GM18508 (cell line): Measurements from ENCODE around the gene IQGAP2.

Source experiments
- ATAC-seq: cut with Tn5 transposase; IDR thresholded peaks from one replicate; pipeline ENCODE4 v1.9.1; 2021; ENCODE audit warnings: moderate number of reproducible peaks; ENCODE audit not compliant: insufficient read depth, unreplicated experiment

Gene IQGAP2

DNA sequence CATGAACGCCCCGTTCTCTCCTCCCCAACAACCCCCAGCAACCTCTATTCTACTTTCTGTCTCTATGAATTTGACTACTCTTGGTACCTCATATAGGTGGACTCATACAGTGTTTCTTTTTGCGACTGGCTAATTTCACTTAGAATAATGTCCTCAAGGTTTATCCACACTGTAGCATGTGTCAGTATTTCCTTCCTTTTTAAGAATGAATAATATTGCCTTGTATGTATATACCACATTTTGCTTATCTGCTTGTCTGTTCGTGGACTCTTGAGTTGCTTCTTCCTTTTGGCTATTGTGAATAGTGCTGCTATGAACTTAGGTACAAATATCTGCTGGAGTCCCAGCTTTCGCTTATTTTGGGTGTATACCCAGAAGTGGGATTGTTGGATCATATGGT is 42.7 kb downstream of the IQGAP2 start:
- no peak for ATAC-seq

DNA sequence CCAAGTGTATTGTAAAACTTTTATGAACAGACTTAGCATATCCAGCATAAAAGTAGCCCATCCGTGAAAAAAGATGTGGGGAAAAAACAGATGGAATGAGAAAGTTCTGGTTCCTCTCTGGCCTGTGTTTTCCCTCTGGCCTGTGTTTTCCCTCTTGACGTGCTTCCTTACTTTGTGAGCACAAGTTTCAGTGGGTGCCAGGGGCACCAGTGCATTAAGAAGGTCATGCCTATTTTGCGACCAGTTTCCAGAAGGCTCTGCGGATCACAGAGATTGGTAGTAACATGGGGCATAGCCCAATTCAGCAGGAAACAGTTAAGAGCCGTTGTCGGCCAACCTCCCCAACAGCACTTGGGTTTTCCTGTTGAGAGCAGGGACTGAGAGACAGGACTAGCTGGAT is 43.7 kb downstream of the IQGAP2 start:
- ATAC-seq, result no peak

DNA sequence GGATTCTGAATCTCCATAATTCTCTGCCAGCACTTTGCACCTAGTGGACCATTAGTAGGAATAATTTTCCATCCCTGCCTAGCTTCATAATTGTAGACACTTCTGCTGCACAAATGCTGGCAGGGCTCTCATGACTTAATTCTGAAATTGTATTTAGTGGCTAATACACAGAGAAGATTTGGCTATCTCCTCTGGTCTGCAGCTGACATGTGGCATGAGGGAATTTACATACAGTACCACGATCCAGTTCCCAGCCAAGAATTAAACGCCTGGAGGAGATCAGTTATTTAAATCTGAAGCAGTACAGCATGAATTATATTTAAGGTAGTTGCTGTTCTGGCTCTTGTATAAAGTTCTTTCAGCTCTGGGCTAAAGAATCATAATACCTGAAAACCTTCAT is 46.5 kb downstream of the IQGAP2 start:
- ATAC-seq, result no peak

DNA sequence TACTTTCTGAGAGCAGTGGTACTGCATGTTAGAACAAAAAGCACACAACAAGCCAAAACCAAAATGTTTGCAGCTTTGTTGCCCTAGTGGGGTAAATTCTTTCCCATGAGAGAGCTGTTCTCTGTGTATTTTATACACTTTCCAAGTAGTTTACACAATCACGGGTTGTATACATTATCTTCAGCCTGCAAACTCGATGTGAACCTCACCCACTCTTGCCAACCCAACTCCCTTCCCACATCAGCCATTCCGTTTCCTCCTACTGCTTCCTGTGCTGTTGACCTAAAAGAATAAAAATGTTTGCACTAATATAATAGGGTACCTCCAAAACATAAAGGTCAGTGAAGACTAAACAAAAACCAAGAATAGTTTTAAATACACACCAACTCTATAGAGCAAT is 47.0 kb downstream of the IQGAP2 start:
- no peak for ATAC-seq

DNA sequence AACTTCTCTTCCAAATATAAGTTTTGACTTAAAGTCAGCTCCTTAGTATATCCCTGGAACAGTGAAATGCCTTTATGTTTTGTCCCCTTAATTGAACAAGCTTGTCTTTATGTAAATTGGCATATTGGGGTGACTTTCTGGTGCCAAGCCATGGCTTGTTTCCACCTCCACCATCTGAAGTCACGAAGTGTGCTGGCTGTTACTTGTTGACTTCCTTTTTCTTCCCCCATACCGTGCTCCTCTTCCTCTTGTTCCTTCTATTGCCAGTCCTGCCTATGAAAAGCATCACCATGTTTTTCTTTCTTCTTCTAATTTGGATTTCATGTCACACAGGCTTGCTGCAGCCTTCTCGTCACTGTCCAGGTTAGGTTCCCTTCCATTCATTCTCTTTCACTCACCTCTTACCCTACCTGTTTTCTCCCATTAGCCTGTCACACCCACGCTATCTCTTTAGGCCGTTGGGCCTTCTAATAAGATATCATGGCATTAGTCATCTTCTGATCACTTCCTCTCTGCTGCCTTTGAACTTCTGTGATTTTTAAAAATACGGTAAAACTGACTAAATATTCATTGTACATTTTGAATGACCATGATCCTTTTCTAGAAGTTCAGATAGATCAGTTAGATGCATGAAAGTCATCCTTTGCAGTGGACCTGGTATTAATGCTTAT is 48.1 kb downstream of the IQGAP2 start:
- ATAC-seq, result no peak

DNA sequence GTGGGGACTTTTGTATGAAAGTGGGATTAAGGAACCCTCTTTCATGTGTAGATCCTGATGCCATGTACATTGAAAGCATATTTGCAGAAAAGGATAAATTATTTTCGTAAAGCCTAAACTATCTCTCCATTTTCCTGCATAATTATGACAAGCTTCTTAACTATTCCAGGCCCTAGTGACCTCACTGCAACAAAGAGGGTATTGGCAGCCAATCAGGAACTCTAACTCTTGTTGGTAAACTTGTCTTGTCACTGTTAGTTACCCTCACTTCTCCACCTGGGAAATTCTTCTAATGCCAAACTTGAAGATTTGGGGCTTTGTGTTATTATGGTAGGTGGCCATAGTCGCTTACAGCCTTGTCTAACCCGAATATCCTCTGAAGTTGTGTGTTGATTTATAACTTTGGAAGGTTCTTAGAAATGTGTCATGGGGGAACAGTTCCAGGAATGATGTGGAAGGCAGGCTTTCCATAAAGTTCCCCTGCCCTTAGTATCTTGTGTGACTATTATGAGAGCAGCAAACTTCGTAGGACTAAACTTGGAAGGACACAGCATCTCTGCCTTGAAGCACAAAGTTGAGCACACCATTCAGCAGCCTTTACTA is 52.5 kb downstream of the IQGAP2 start:
- ATAC-seq, result no peak

DNA sequence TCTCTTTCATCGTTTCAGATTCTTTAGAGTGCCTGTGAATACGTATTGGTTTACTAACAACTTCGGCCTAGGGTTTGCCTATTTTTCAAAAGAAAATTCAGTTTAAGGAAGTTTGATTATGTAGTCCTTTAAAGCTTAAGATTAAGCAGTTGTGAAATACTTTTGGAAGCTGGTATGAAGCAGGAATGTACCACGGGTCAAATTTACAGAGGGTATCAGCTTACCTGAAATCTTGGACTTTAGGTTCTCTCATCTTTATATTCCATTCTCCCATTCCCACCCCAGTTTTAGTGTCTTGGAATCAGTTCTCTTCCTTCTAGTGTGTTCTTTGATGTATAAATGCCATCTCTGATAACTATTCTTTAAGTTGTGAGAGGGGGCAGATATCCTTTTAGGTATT is 53.2 kb downstream of the IQGAP2 start:
- ATAC-seq, result no peak

DNA sequence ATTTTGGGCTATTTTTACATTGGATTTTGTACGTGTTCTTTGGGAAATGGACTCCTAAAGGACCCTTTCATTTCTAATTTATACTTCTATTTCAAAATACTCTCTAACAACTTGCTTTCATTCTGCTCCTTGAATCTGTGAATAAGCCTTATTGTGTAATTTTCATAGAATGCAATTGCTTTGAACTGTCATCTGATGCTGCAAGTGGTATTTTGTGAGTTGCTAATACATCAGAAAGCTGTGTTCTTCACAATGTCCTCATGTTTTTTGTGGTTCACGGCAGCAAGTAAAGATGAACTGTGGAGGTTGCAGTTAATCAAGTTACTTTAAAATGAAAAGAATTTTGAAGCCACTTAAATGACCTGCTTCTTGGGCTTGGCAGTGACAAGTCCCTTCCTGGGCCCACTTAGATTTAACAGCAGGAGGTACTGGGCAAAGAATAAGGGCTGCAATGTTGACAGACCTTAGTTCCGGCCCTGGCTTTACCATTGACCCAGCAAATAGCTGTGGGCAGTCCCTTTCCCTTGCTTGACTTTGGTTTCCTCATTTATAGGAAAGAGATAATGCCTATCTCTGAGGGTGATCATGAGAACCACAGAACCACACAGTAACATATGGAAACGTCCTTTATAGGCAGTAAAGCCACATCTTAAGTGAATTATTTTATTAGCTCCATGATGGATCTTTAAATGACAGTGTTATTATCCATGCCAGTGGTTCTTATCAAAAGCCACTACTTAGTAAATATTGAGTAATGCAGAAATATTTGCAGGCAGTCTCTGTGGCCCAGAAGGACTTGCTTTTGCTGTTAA is 54.8 kb downstream of the IQGAP2 start:
- no peak for ATAC-seq

DNA sequence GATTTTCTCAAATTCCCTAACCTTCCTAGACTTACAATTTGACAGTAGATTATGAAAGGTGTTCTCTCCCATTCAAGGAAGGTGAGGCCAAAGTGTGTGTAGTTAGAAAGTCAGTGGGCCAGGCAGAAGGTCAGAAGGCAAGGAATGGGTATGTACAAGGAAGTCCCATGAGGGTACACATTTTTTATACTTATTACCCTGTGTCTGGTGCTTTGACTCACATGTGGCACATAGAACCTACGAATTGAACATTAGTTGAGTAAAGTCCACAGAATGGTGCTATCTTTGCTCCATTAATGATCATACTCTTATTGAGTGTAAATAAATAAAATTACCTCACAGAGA is 55.4 kb downstream of the IQGAP2 start:
- no peak for ATAC-seq

DNA sequence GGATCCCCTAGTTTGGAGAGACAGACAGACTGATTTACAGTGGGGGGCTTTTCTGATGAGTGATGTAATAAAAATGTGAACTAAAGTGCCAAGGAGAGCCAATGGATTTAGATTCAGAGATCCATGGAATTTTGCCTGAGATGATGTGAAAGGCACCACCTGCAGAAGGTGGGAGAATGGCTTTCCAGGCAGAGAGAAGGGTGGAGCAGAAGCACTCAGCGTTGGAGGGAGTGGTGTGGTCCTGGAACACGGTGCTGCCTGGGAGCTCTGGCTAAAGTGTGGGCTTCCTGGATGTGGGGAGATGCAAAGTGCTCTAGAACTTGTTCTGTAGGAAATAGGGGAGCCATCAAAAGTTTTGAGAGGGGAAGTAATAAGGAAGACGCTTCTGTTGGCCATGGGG is 57.0 kb downstream of the IQGAP2 start:
- ATAC-seq, result no peak

DNA sequence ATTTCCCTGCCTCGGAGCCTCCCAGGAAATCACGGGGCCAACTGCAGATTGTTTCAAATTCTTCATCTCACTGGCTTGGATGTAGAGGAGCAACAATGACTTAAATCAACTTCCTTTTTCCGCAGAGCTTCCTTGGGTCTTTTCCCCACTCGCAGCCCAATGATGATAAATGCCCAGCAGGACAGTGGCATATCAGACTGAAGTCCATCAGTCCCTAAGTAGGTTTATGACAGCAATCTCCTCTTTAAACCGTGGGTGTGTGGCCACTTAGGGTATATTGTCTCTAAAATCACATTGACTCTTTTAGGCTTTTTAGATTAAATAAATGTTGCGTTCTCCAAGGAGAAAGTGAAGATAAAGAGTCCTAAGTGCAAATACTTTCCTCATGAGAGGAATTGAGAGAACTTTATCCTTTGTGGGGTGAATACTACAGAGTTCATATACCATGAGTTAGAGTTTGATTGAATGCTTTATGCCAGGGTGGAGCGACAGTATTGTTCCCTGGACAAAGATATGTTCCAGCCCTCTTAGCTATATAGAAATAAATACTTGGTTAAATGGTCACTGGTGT is 59.1 kb downstream of the IQGAP2 start:
- ATAC-seq, result no peak

DNA sequence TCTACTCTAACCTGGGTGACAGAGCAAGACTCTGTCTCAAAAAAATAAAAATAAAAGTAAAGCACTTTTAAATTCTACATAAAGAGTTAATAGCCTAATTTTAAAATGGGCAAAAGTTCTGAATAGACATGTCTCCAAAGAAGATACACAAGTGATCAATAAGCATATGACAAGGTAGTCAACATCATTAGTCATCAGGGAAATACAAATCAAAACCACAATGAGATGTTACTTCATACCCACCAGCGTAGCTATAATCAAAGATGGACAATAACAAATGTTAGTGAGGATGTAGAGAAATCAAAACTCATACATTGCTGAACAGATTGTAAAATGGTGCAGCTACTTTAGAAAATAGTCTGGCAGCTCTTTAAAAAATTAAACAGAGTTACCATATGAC is 64.1 kb downstream of the IQGAP2 start:
- no peak for ATAC-seq

DNA sequence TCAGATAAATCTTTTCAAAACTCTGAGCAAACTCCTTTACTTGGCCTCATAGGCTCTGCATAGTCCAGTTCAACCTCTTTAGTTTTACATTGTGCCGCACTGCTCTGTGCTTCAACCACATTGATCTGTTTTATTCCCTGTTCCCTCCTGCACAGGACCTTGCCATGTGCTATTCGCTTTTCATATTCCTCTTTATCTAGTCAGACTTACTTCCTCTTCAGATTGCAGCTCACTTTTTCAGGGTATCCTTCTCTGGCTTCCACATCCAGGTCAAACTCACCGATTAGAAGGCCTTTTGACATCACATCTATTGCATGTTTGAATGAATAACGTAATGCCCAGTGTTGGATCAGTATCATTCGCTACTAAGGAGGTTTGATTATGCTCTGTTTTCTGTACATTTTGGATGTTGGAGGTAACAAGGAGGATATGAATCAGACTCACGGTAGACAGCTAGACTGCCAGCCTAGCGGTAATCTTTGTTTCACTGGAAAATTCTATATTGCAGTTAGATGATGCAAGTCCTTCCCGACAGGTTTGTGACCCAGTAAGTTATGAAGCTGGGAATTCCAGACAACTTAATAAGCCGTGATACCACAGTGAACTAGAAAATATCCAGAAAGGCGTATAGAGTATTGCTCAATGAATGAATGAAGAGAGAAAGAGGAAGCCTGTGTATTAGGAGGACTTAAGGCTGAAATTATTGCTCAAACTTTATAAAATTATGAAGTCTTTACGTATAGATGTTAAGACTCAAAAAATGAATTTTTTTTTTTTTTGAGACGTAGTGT is 65.7 kb downstream of the IQGAP2 start:
- ATAC-seq, result no peak

DNA sequence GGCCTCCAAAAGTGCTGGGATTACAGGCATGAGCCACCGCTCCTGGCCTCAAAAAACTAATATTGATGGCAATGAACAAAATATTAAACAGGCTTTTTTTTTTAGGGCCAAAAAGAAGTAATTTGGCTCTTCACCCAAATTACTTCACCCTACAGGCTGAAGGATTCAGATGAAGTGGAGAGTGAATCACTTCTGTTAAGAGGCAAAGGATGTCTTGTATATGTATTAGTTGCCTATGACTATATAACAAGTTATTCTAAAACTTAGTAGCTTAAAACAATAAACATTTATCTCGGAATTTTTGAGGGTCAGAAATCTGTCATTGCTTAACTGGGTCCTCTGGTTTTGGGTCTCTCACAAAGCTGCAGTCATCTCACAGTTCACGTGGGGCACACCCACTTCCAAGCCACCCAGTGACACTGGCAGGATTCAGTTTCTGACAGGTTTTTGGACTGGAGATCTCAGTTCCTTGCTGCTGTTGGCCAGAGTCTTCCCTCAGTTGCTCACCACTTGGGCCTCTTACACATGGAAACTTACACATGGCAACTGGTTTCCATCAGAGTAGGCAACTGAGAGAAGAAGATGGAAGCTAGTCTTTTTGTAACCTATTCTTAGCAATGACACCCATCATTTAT is 66.7 kb downstream of the IQGAP2 start:
- ATAC-seq, result no peak

DNA sequence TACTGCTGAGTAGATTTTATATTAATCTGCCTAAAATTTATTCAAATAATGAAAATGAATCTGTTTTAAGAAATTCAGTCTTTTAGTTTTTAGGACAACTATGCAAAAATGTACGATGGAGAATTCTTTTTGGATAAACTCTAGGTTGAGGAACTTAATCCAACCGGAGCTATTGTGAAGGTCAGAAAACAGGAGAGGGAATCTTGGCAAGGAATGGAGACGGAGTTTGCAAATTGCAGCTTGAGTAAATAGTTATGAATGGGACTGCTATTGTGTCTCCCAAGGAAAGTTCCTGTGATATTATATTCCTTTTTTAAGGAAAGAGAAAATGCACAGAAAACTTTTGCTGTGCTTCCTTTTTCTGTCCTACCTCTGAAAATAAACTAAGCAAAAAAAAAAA is 67.9 kb downstream of the IQGAP2 start:
- no peak for ATAC-seq

DNA sequence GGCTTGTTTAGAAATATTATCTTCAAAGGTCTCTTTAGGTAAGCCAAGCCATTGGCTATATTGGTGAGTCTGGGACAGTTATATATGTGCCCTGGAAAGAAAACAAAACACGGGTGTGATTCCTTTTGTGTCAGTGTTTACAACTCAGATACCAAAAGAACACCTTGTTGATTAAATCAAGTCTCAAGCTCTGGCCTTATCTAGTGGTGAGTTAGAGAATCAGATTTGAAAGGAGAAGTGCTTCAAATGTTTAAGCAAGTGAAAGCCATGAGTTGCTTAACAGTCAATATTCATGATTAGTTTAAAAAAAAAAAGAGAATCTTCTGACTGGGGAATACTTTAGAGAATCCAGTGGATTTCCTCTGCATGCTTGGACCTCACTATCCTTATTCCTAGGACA is 68.3 kb downstream of the IQGAP2 start:
- no peak for ATAC-seq

DNA sequence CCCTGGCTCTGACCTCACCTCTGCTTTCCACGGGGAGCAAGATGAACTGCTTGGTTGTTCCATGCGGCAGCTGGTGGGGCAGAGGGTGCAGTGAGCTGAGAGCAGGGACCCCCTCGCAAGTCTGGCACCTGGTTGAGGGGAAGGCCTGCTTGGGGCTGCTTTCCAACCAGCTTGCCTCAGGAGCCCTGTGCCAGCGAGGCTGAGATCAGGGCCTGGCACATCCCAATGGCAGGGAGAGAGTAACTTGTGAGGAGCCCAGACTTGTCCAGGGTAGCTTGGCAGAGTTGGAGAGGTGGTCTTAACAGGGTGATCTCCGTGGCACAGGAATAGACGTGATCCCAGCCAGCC is 68.9 kb downstream of the IQGAP2 start:
- ATAC-seq, result no peak

DNA sequence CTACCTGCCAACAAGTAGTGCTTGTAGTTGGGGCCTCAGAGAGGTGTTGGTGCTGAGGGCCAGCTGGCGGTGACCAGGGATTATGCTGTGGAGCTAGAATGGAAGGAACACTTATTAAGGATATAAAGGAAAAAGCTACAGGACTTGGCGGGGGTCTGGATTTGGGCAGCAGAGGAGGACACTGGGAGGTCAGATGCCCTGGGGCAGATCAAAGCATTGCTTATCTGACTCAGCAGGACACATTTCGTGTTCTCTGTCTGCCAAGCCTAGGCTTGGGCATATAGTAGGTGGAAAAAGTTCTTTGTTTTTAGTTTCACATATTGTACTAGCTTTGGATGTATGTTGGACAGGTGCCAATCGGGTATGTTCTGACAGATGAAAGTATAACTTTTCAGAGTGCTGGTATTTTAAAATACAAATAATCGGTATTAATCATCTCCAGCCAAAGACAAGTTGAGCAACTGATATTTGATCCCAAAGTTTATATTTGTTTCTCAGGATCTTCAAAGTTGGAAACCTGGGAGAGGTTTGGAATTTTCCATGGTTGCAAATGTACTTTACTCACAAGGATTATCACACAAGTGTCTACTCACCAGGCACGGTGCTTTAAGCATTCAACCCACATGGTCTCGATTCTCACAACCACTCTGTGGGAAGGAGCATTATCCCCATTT is 69.4 kb downstream of the IQGAP2 start:
- no peak for ATAC-seq

DNA sequence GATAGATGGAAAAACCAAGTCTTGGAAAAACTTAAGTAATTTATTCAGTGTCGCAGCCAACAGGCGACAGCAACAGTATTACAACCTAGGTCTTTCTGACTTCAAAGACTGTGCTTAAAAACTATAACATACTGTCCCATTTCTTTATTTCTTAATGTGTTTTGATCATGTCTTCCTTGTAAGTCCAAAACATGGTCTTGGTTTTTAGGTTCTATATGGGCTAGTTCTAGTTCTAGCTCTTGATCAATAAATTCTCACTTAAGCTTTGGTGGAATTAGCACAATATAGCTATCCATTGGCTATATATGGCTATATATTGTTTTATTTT is 69.9 kb downstream of the IQGAP2 start:
- ATAC-seq, result no peak

DNA sequence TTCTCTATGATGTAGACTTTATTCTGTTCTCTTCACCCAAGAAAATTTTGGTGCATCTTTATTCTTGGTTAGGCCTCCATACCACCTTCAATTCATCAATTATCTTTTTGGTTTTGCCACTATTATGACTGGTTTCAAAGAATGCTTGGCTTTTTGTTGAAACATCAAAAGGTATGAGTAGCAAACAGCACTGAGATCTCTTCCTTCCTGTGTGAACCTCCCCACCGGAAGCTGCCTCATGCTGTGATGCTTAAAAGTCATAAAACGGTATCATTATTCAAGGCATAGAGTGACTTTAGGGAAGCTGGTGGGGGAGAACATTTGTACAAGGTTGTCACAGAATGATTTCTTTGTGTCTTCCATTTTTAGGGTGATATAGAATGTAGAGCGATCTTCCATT is 70.6 kb downstream of the IQGAP2 start:
- no peak for ATAC-seq
